ENCODE results near the gene MYL11.

MYL11 gene

GRCh38 chr16:30397056-30397455, 22.5 kb downstream of the MYL11 start:
- no peak for DNase-seq

GRCh38 chr16:30397776-30398660, 23.4 kb downstream of the MYL11 start:
- DNase-seq, result no peak

GRCh38 chr16:30398661-30399434, 24.2 kb downstream of the MYL11 start:
- no peak for DNase-seq

GRCh38 chr16:30399435-30400186, 25.0 kb downstream of the MYL11 start:
- no peak for DNase-seq

GRCh38 chr16:30401768-30402425, 27.3 kb downstream of the MYL11 start:
- DNase-seq, result no peak

- no peak for DNase-seq
These were observed 32.1 kb downstream of the MYL11 start for GRCh38 chr16:30406795-30407101.

GRCh38 chr16:30407102-30407803, 32.7 kb downstream of the MYL11 start, which contains the start of gene ZNF771:
TSS of gene ZNF771 (plus strand) at chr16:30407606. CDS start at chr16:30408054, 448 bp downstream.
- DNase-seq, result peak; percentile 89

- DNase-seq, result no peak
These were observed 33.4 kb downstream of the MYL11 start for GRCh38 chr16:30407804-30408534.

GRCh38 chr16:30409125-30410060, 34.8 kb downstream of the MYL11 start:
- DNase-seq, result peak; percentile 82

GRCh38 chr16:30413112-30413806, 38.7 kb downstream of the MYL11 start:
- no peak for DNase-seq

GRCh38 chr16:30414159-30414558, 39.6 kb downstream of the MYL11 start:
- DNase-seq, result no peak

GRCh38 chr16:30416047-30416603, 41.5 kb downstream of the MYL11 start:
- no peak for DNase-seq

GRCh38 chr16:30416624-30417528, 42.3 kb downstream of the MYL11 start:
- no peak for DNase-seq

- DNase-seq, result peak; percentile 91
These were observed 43.1 kb downstream of the MYL11 start for GRCh38 chr16:30417529-30418349.

GRCh38 chr16:30418350-30419181, 44.0 kb downstream of the MYL11 start:
- no peak for DNase-seq

- no peak for DNase-seq
These were observed 46.4 kb downstream of the MYL11 start for GRCh38 chr16:30421010-30421409.

Measured in NCI-H1092 treated with DMSO at 0.1 percent for 48 hours (cell line).